CD4-positive, CD25-positive, alpha-beta regulatory T cell (primary cell): ENCODE results near the gene PPP1CC. TPM values are rescaled to one million over a fixed set of nuclear protein-coding genes. Genes with fewer than 3 reads are reported as not detected.
A peak's percentile ranks its signal among the peaks of the same experiment; 100 is the strongest.

Experiments
- ATAC-seq, 2 donors: fragments of 150-1000 bp; cut with Tn5 transposase; one replicate each; pipeline ENCODE4 v1.10.0; 2021; ENCODE audit warnings: low read depth in 2 of 2, moderate number of reproducible peaks in 2 of 2, moderate library complexity in 1 of 2
- DNase-seq, 3 donors: peaks; one replicate each; pipeline versions ENCODE4 v3.0.0 to v3.0.0-alpha.2; 2012 to 2022; ENCODE audit warnings: mixed read lengths in 1 of 3
- H3K27ac ChIP-seq: one replicate; pipeline ENCODE4 v1.7.0; 2013; ENCODE audit warnings: mild to moderate bottlenecking, low read length; ENCODE audit not compliant: insufficient read depth, poor library complexity, severe bottlenecking
- H3K27me3 ChIP-seq: one replicate; pipeline ENCODE4 v1.7.0; 2013; ENCODE audit warnings: low read length; ENCODE audit not compliant: control insufficient read depth, insufficient read depth
- H3K36me3 ChIP-seq: one replicate; pipeline ENCODE4 v1.7.0; 2013; ENCODE audit warnings: mild to moderate bottlenecking, low read length, moderate library complexity; ENCODE audit not compliant: control insufficient read depth, insufficient read depth
- H3K4me1 ChIP-seq: 2 replicates; pipeline ENCODE4 v1.7.0; 2013; ENCODE audit warnings: mild to moderate bottlenecking, low read length; ENCODE audit not compliant: insufficient read depth, control insufficient read depth, poor library complexity, severe bottlenecking
- H3K4me3 ChIP-seq: one replicate; pipeline ENCODE4 v1.7.0; 2013; ENCODE audit warnings: low read depth, mild to moderate bottlenecking, low read length, moderate library complexity
- H3K9me3 ChIP-seq, 2 experiments: 1 replicate in 1 of 2; 2 replicates in 1 of 2; pipeline ENCODE4 v1.7.0; 2013; ENCODE audit warnings: low read length in 2 of 2, mild to moderate bottlenecking in 1 of 2, moderate library complexity in 1 of 2; ENCODE audit not compliant: control insufficient read depth in 2 of 2
- H3K27ac Mint-ChIP-seq, 3 donors: one replicate each; pipeline ENCODE4 v1.8.0; 2020 to 2022; ENCODE audit warnings: mild to moderate bottlenecking in 3 of 3, mixed read lengths in 3 of 3, moderate library complexity in 2 of 3
- H3K27me3 Mint-ChIP-seq: one replicate; pipeline ENCODE4 v1.8.0; 2022; ENCODE audit warnings: mild to moderate bottlenecking, mixed read lengths
- H3K36me3 Mint-ChIP-seq: one replicate; pipeline ENCODE4 v1.8.0; 2020; ENCODE audit warnings: mixed read lengths
- H3K4me1 Mint-ChIP-seq, 4 donors: one replicate each; pipeline ENCODE4 v1.8.0; 2020 to 2022; ENCODE audit warnings: mixed read lengths in 4 of 4, mild to moderate bottlenecking in 1 of 4
- H3K4me3 Mint-ChIP-seq, 4 donors: one replicate each; pipeline ENCODE4 v1.8.0; 2020 to 2022; ENCODE audit warnings: mild to moderate bottlenecking in 4 of 4, mixed read lengths in 4 of 4, moderate library complexity in 3 of 4
- H3K9me3 Mint-ChIP-seq, 7 donors: one replicate each; pipeline ENCODE4 v1.8.0; 2020 to 2022; ENCODE audit warnings: mixed read lengths in 7 of 7, mild to moderate bottlenecking in 3 of 7, moderate library complexity in 2 of 7
- polyA plus RNA-seq, 4 donors: library from polyadenylated mRNA; unstranded; fragments of 300-500 nt; fragmentation: Illumina TruSeq; gene quantifications; one replicate each; pipeline ENCODE4 v1.2.3, GENCODE V29; 2021
- total RNA-seq: library from RNA; stranded (reverse); gene quantifications from one replicate; pipeline ENCODE4 v1.2.3, GENCODE V29; 2022

The PPP1CC gene
- total and polyA plus RNA-seq, 5 donors from 2014 or later: 166 to 177 (median 174) TPM

DNA sequence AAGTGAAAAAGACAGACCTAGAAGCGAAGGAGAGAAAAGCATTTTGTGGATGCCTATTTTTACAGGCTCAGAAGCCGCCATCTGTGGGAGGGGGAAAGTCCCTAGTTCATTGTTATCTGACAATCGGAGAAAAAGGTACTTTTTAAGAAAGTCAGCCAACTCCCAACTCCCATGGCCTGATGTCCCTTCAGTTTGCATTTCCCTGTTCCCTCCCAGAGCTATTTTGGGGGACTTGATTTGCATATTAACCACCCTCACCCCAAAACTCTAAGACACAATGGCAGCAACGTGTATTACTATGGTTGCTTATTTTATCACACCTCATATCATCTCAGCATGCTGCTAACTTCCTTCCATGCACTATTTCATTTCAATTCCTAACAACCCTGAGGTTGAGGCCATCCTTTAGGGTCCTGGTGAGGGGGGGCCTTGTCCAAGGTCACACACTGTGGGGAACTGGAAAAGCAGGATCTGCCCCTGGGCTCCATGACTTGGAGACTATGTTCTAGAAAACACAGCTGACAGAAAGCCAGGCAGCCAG, 72.5 kb downstream of the PPP1CC start:
- Histone ChIP-seq H3K9me3 (peaks cover 3 to 14% of the 10 kb centered on the region in 2 experiments), H3K4me1 (peaks cover 18% of the 10 kb centered on the region), H3K36me3 (peaks cover 9% of the 10 kb centered on the region), H3K27ac (peak overlapping the region; percentile 49), H3K27me3 (no peaks in the 10 kb centered on the region), H3K4me3 (no peak overlapping the region)
- DNase-seq: peak in 1 of 3 donors; percentile 31
- H3K9me3 Mint-ChIP-seq: peaks cover 0 to 10% (median 5%) of the 10 kb centered on the region in 7 donors
- peak overlapping the region in 1 of 4 donors; percentile 55 for H3K4me3 Mint-ChIP-seq
- peaks cover 9% of the 10 kb centered on the region for H3K27me3 Mint-ChIP-seq
- peak in 1 of 2 donors; percentile 55 for ATAC-seq
- H3K4me1 Mint-ChIP-seq: peaks cover 16 to 39% (median 21%) of the 10 kb centered on the region in 4 donors
- H3K36me3 Mint-ChIP-seq: peaks cover 54% of the 10 kb centered on the region
- H3K27ac Mint-ChIP-seq: peak overlapping the region; percentile 77 to 90 (median 84)

Other genes starting within 250 kb of the PPP1CC start
- 102 TPM for gene VPS29, start 240.8 kb downstream of the PPP1CC start, total RNA-seq
- gene VPS29, start 240.8 kb downstream of the PPP1CC start, polyA plus RNA-seq: 100 to 1,000 TPM; 194 to 239 (median 210) TPM
- gene RAD9B, start 240.6 kb downstream of the PPP1CC start, total RNA-seq: 0.35 TPM
- gene RAD9B, start 240.6 kb downstream of the PPP1CC start, polyA plus RNA-seq: 1 to 10 TPM in 3 of 4 donors, under 1 TPM in 1; 0.91 to 1.2 (median 1.1) TPM
- 42.3 TPM for gene PPTC7, start 159.6 kb downstream of the PPP1CC start, total RNA-seq
- gene PPTC7, start 159.6 kb downstream of the PPP1CC start, polyA plus RNA-seq: 10 to 100 TPM in 1 of 4 donors, 1 to 10 TPM in 3; 6.7 to 10.3 (median 8.4) TPM
- gene TCTN1, start 128.8 kb downstream of the PPP1CC start, total RNA-seq: 1.6 TPM
- gene TCTN1, start 128.8 kb downstream of the PPP1CC start, polyA plus RNA-seq: 1 to 10 TPM; 2.7 to 5.8 (median 4.0) TPM
- gene HVCN1, start 53.8 kb downstream of the PPP1CC start, total RNA-seq: 6.1 TPM
- 10 to 100 TPM; 19.8 to 50.0 (median 34.8) TPM for gene HVCN1, start 53.8 kb downstream of the PPP1CC start, polyA plus RNA-seq
- not detected for gene CCDC63, start 104.1 kb upstream of the PPP1CC start, total RNA-seq
- not detected for gene CCDC63, start 104.1 kb upstream of the PPP1CC start, polyA plus RNA-seq
- not detected for gene MYL2, start 177.7 kb upstream of the PPP1CC start, total RNA-seq
- not detected for gene MYL2, start 177.7 kb upstream of the PPP1CC start, polyA plus RNA-seq